Measurements from ENCODE around the gene ITPR1. TPM values are rescaled to one million over a fixed set of nuclear protein-coding genes. Genes with fewer than 3 reads are reported as not detected.

Gene ITPR1
- polyA plus RNA-seq, 2 of the 4 experiments (the other 2 are of a cell fraction), result 2.8 to 9.6 TPM

- ATAC-seq, result peak; percentile 72 to 82
- 8% methylated on average over 12 of the region's 12 CpGs for WGBS (ENCODE audit: missing lambda C conversion rate)
- DNase-seq (ENCODE audit: low read depth in 1 of 2, low spot score in 1 of 2), result peak; percentile 26 to 87
- Histone ChIP-seq H3K4me1 (peaks cover 71% of the 10 kb centered on the region), H3K4me2 (peak overlapping the region; percentile 73), H3K4me3 (0 out of 3 replicates have a peak overlapping the region, but pooled peaks have one; percentile 4), H3K27ac (peak overlapping the region; percentile 82 to 87), H3K9me3 (no peaks in the 10 kb centered on the region)
- TF ChIP-seq, protein P1, sequence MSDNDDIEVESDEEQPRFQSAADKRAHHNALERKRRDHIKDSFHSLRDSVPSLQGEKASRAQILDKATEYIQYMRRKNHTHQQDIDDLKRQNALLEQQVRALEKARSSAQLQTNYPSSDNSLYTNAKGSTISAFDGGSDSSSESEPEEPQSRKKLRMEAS (IDR thresholded peaks at IDR 0.05), result peak; percentile 78
- TF ChIP-seq FOSB (CRISPR knock-in tag; IDR thresholded peaks at IDR 0.05) (0 out of 2 replicates have a peak, but pooled peaks have one; percentile 17), RAD21 (conservative IDR thresholded peaks at IDR 0.05 in 1 of 2, IDR thresholded peaks at IDR 0.05 in 1 of 2) (0 out of 5 replicates have a peak, but pooled peaks of 1 of the 2 experiments have one; percentile 8), JUN (IDR thresholded peaks at IDR 0.05) (peak in 1 of 2 experiments; percentile 64; a peak in 3 of 5 replicates), KDM5A (IDR thresholded peaks at IDR 0.05) (no peak), EP300 (IDR thresholded peaks at IDR 0.05) (no peak), GATA3 (IDR thresholded peaks at IDR 0.05; ENCODE audit: borderline replicate concordance) (0 out of 2 replicates have a peak, but pooled peaks have one; percentile 27)
- ChIA-PET CTCF (interaction anchor here (0.7 to 2.6 kb wide), 10 partner anchors 11 to 227 kb away, joined by 3 to 8 read pairs (median 4); partner anchors contain the start of gene BHLHE40), POLR2A (interaction anchor here (1.0 to 1.3 kb wide), 4 partner anchors 153 to 159 kb away, joined by 3 to 8 read pairs (median 5); partner anchors contain the start of gene BHLHE40)
- FAIRE-seq, result no peak
Measured at GRCh38 chr3:4825436-4826236, 332.5 kb downstream of the ITPR1 start.

GRCh38 chr3:4826237-4827100, 333.3 kb downstream of the ITPR1 start:
- CTCF ChIA-PET, result interaction anchor here (1.3 to 2.6 kb wide), 5 partner anchors 12 to 200 kb away, joined by 3 to 8 read pairs (median 7); no protein-coding TSS in a partner anchor
- WGBS (ENCODE audit: missing lambda C conversion rate), result 40% methylated on average over 20 of the region's 20 CpGs
- FAIRE-seq (no peak), ATAC-seq (peak; percentile 36 to 47), DNase-seq (ENCODE audit: low read depth in 1 of 2, low spot score in 1 of 2) (peak; percentile 21 to 72)
- POLR2A ChIA-PET, result interaction anchor here (1.0 to 1.3 kb wide), 2 partner anchors 152 to 154 kb away, joined by 3 to 8 read pairs; partner anchors contain the start of gene BHLHE40
- Histone ChIP-seq H3K9me3 (no peaks in the 10 kb centered on the region), H3K4me1 (peaks cover 77% of the 10 kb centered on the region), H3K27ac (peak overlapping the region; percentile 82 to 87), H3K4me3 (no peak overlapping the region), H3K4me2 (peak overlapping the region; percentile 73)
- TF ChIP-seq EHMT2 (IDR thresholded peaks at IDR 0.05; ENCODE audit: low read depth), result no peak
- no peak for TF ChIP-seq ZFP36 (IDR thresholded peaks at IDR 0.05; ENCODE audit: borderline replicate concordance, partially characterized antibody)
- no peak for TF ChIP-seq FOXS1 (CRISPR knock-in tag; IDR thresholded peaks at IDR 0.05)
- TF ChIP-seq, protein P2, sequence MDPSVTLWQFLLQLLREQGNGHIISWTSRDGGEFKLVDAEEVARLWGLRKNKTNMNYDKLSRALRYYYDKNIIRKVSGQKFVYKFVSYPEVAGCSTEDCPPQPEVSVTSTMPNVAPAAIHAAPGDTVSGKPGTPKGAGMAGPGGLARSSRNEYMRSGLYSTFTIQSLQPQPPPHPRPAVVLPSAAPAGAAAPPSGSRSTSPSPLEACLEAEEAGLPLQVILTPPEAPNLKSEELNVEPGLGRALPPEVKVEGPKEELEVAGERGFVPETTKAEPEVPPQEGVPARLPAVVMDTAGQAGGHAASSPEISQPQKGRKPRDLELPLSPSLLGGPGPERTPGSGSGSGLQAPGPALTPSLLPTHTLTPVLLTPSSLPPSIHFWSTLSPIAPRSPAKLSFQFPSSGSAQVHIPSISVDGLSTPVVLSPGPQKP (IDR thresholded peaks at IDR 0.05; ENCODE audit: low read depth, low read length), result no peak
- TF ChIP-seq NR3C1 (IDR thresholded peaks at IDR 0.05), result no peak
- TF ChIP-seq FOSL2 (IDR thresholded peaks at IDR 0.05), result no peak
- no peak for TF ChIP-seq FOSL2 (CRISPR knock-in tag; IDR thresholded peaks at IDR 0.05)
- TF ChIP-seq EP300 (IDR thresholded peaks at IDR 0.05), result no peak
- TF ChIP-seq SMC3 (IDR thresholded peaks at IDR 0.05), result no peak
- 0 out of 5 replicates have a peak, but pooled peaks of 1 of the 2 experiments have one; percentile 9 for TF ChIP-seq RAD21 (conservative IDR thresholded peaks at IDR 0.05 in 1 of 2, IDR thresholded peaks at IDR 0.05 in 1 of 2)
- no peak for TF ChIP-seq PHF8 (IDR thresholded peaks at IDR 0.05; ENCODE audit: borderline replicate concordance, low read depth)
- no peak for TF ChIP-seq KDM1A (IDR thresholded peaks at IDR 0.05; ENCODE audit: low read depth)
- no peak; the same call in 1 of the 2 replicates for TF ChIP-seq E2F6 (IDR thresholded peaks at IDR 0.05; ENCODE audit: borderline replicate concordance, low read depth)
- TF ChIP-seq CHD4 (IDR thresholded peaks at IDR 0.05; ENCODE audit: borderline replicate concordance), result no peak
- no peak for TF ChIP-seq ZSCAN20 (CRISPR knock-in tag; IDR thresholded peaks at IDR 0.05)
- TF ChIP-seq, protein P3, sequence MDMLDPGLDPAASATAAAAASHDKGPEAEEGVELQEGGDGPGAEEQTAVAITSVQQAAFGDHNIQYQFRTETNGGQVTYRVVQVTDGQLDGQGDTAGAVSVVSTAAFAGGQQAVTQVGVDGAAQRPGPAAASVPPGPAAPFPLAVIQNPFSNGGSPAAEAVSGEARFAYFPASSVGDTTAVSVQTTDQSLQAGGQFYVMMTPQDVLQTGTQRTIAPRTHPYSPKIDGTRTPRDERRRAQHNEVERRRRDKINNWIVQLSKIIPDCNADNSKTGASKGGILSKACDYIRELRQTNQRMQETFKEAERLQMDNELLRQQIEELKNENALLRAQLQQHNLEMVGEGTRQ (IDR thresholded peaks at IDR 0.05), result no peak
- no peak for TF ChIP-seq HES2 (IDR thresholded peaks at IDR 0.05)
- TF ChIP-seq TP53 (CRISPR knock-in tag; IDR thresholded peaks at IDR 0.05), result no peak
- TF ChIP-seq CBX2 (IDR thresholded peaks at IDR 0.05; ENCODE audit: borderline replicate concordance, low read depth), result no peak
- no peak for TF ChIP-seq NPAS2 (CRISPR knock-in tag; IDR thresholded peaks at IDR 0.05; ENCODE audit: borderline replicate concordance)
- TF ChIP-seq, protein P1 (IDR thresholded peaks at IDR 0.05), result peak; percentile 63; the same call in 1 of the 2 replicates
- no peak for TF ChIP-seq RARB (CRISPR knock-in tag; IDR thresholded peaks at IDR 0.05)
- TF ChIP-seq ZC3H11A (IDR thresholded peaks at IDR 0.05), result no peak
- TF ChIP-seq MAFK (IDR thresholded peaks at IDR 0.05; ENCODE audit: partially characterized antibody), result no peak
- no peak for TF ChIP-seq CBX8 (IDR thresholded peaks at IDR 0.05)
- no peak for TF ChIP-seq NFE2L2 (conservative IDR thresholded peaks at IDR 0.05; ENCODE audit: low read length)
- 0 out of 2 replicates have a peak, but pooled peaks have one; percentile 20 for TF ChIP-seq HOXB5 (CRISPR knock-in tag; IDR thresholded peaks at IDR 0.05)
- no peak for TF ChIP-seq RFX5 (IDR thresholded peaks at IDR 0.05)
